Thyroid gland (tissue), 4 donors: Measurements from ENCODE around the gene FGF5.

Source experiments
- CTCF ChIP-seq, 6 experiments: fragments of 200-600 bp in 3 of 6; fragments of 450-650 bp in 3 of 6; sonication (generic) in 3 of 6; IDR thresholded peaks; one replicate each; pipeline ENCODE4 v1.5.1; 2016 to 2019; ENCODE audit warnings: antibody characterized with exemption in 6 of 6, mild to moderate bottlenecking in 2 of 6, inconsistent platforms in 1 of 6, moderate library complexity in 1 of 6
- POLR2A ChIP-seq, 2 donors: fragments of 450-650 bp; IDR thresholded peaks; one replicate each; pipeline ENCODE4 v1.6.1; 2017; ENCODE audit warnings: antibody characterized with exemption in 2 of 2, mild to moderate bottlenecking in 2 of 2, moderate library complexity in 1 of 2

GRCh38 chr4:80271801-80272200, 5.3 kb downstream of the FGF5 start:
- TF ChIP-seq POLR2A (IDR thresholded peaks at IDR 0.05) (no peak), CTCF (IDR thresholded peaks at IDR 0.05) (no peak)
